NCI-H1694 (cell line): ENCODE results near the gene GSTCD.
A peak's percentile ranks its signal among the peaks of the same experiment; 100 is the strongest.

ENCODE experiments used
- DNase-seq: peaks from one replicate; lab custom pipeline; 2025; lab: John Stamatoyannopoulos, UW

The GSTCD gene

DNA sequence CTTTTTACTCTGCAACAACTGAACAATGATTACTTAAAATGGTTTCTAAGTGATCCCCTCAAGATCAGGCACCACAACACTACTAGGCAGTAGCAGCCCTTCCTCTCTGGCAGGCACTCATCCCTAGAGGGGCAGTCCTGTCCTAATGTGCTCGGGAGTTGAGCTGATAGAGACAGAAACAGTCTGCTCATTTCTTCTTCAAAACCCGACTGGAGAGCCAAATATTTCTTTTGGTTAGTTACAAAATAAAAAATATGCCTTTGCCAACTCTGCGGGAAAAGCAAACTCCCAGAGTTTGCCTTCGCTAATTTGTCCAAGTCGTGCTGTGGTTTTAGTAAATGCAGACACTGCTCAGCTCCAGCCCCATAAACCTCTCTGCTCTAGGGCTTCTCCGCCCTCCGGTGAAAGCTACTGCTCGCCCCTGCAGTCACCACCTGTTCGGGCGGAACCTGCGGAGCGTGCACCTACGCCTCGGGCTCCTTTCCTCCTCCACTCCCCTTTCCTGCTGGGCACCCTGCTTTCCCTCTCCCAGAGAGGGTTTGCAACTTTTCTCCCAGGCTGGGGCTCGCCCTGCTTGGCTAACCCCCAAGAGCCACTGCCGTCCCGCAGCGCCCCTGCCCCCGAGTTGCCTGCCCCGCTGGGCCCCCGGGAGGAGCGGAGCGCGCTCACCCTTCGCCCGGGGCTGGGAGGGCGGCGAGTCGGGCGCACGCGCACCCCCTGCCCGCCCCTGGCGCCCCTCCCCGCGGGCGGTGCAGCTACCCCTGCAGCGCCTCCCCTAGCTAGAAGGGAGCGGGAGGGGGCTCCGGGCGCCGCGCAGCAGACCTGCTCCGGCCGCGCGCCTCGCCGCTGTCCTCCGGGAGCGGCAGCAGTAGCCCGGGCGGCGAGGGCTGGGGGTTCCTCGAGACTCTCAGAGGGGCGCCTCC lies 186.3 kb downstream of the GSTCD start, which contains the start of gene NPNT:
Gene NPNT, plus strand, starts transcription at position 812 of the 923 bp plus-strand sequence. CDS start 182 bp downstream, outside the sequence.
- DNase-seq = peak; percentile 2

- DNase-seq = peak; percentile 6
Measured at GRCh38 chr4:105895583-105896460, 187.2 kb downstream of the GSTCD start.

DNA sequence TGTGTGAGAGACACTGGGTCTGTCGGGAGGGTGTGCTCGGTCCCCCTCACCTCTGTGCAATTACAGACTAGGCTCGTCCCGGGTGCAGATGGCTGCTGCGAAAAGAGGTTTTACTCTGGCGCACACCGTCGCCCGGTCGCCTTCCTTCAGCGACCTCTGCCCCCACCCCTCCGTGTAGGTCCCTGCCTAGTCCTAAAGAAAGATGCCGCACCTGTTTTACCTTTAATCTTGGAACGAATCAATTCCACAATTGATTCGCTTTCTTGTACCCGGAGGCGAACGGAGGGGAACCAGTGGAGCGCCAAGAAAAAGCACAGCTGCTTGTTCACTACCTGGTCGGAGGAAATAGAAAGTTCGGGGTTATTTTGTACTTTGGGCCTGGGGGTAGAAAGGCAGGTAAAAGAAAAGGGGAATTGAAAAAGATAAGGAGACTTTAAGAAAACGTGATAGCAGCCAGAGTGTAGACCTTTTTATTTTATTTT lies 187.9 kb downstream of the GSTCD start:
- no peak for DNase-seq
